ENCODE measurements around the gene PRR5. TPM values are rescaled to one million over a fixed set of nuclear protein-coding genes. Genes with fewer than 3 reads are reported as not detected.

PRR5 gene
- total RNA-seq, 2 experiments from 2014 or later: 22.1 to 22.6 TPM

DNA sequence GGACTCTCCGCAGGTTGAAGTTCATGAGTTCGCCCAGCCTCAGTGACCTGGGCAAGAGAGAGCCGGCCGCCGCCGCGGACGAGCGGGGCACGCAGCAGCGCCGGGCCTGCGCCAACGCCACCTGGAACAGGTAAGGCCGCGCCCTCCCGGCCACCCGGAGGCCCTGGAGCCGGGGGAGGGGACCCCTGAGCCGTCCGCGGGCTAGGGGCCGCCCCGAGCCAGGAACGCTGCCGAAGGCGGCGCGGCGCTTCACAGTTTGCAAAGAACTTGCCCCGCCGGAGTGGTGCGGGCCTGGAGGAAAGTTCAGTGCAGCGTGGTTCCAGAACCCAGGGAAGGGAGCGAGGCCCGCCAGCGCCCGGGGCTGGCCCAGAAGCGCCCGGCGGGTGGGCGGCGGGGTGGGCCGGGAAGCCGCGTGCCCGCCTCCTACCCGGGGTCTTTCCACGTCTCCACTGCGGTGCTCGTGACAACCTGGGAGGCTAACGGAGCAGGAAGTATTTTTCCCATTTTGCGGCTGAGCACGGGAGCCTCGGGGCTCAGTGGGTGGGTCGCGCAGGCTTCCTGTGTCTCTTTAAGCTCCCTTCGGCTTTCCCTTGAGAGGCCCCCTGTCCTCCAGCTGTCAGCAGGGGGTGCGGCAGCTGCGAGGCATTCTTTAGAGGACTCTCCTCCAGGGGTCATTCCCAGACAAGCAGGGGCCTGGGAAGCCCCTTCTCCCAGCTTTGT lies 635 bp downstream of the PRR5 start:
- Mint-ChIP-seq H3K4me1 (peaks cover 21% of the 10 kb centered on the region), H3K4me3 (peak overlapping the region; percentile 63)

DNA sequence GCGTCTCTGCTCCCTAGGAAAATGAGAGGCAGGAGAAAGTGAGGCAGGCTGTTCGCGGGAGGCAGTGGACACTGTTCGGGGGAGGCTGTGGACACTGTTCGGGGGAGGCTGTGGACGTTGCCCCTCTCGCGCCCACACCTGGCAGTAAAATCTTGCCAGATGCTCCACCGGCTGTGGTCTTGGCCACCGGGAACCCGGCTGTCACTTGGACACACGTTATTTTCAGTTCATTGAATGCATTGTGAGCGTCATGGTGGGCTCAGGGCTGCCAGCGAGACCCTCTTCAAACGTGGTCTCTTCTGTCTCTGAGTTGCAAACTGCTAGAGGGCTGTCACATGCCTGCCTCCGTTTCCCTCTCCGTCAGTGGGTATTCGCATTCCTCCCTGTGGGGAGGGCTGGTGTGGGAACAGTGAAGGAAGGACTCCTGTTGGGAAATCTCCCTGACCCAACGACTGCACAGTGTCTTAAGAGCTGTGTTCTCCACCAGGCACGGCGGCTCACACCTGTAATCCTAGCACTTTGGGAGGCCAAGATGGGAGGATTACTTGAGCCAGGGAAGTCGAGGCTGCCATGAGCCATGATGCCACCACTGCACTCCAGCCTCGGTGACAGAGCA lies 1.4 kb downstream of the PRR5 start:
- H3K9me3 Mint-ChIP-seq: no peaks in the 10 kb centered on the region
- no peak for DNase-seq
- ChIA-PET POLR2A (no interaction called here), CTCF (interaction anchor here (2.8 kb wide), 1 partner anchor 18 kb away, joined by 7 read pairs; no protein-coding TSS in a partner anchor)
- H3K27me3 Mint-ChIP-seq: peaks cover 2% of the 10 kb centered on the region
- no peak overlapping the region for H3K27ac Mint-ChIP-seq
- peak overlapping the region; percentile 57 for H3K4me3 Mint-ChIP-seq
- peaks cover 17% of the 10 kb centered on the region for H3K4me1 Mint-ChIP-seq
- H3K36me3 Mint-ChIP-seq (ENCODE audit: low read depth): no peaks in the 10 kb centered on the region

More for the DNA sequence above, 635 bp downstream of the PRR5 start:
- POLR2A ChIA-PET: no interaction called here
- DNase-seq: no peak
- Mint-ChIP-seq H3K27ac (no peak overlapping the region), H3K27me3 (peaks cover 2% of the 10 kb centered on the region), H3K9me3 (no peaks in the 10 kb centered on the region), H3K36me3 (ENCODE audit: low read depth) (no peaks in the 10 kb centered on the region)
- CTCF ChIA-PET: no interaction called here

DNA sequence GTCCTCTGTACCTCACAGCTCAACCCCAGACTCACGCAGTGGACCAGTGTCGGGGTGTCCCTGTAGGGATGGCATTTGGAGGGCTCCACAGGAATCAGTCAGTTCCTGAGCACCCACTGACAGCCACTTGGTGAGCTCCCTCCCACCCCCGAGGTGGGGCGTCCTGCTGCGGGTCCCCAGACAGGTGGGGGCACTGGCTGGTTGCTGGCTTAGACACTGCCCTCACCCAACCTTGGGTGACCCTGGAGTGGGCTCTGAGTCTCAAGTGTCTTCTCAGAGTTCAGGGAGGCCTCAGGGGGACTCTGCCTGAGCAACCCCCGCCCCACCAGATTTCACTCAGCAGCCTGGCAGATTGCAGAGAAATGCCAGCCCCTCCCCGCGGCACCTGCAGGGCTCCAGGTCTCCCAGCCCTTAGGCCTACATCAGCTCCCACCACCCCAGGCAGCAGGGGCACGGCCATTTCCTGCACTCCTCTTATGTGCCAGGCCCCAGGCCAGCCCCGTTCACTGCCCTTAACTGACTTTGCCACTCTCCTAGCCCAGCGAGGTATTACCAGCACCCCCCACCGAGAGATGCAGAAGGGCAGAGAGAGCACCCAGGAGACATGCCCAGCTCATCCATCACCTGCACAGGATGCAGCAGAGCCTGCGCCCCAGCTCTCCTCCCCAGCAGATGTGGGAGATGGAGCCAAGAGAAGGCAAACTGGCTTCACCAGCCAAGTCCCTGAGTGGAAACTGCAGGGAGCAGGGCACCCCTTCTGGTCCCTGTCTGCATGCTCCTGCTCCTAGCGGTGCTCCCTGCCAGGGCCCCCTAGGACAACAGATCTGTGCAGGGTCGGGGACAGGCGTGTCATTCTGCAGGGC lies 2.4 kb downstream of the PRR5 start:
- ChIA-PET POLR2A (no interaction called here), CTCF (interaction anchor here (2.8 kb wide), 1 partner anchor 19 kb away, joined by 7 read pairs; no protein-coding TSS in a partner anchor)
- Mint-ChIP-seq H3K27me3 (peaks cover 2% of the 10 kb centered on the region), H3K4me1 (peaks cover 20% of the 10 kb centered on the region), H3K9me3 (no peaks in the 10 kb centered on the region), H3K27ac (no peak overlapping the region), H3K36me3 (ENCODE audit: low read depth) (no peaks in the 10 kb centered on the region), H3K4me3 (no peak overlapping the region)
- DNase-seq: no peak

DNA sequence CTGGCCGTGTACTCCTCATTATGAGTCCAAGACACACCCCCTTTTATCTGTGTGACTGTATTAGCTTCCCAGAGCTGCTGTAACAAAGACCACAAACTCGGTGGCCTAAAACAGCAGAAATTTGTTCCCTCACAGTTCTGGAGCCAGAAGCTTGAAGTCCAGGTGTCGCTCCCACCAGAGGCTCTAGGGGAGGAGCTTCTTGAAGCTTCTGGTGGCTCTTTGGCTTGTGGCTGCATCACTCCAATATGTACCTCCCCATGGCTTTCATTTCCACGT lies 3.0 kb downstream of the PRR5 start:
- Mint-ChIP-seq H3K4me3 (no peak overlapping the region), H3K27ac (no peak overlapping the region), H3K36me3 (ENCODE audit: low read depth) (no peaks in the 10 kb centered on the region), H3K27me3 (peaks cover 2% of the 10 kb centered on the region), H3K9me3 (no peaks in the 10 kb centered on the region), H3K4me1 (peaks cover 24% of the 10 kb centered on the region)
- POLR2A ChIA-PET: no interaction called here
- no peak for DNase-seq
- CTCF ChIA-PET: interaction anchor here (2.8 kb wide), 1 partner anchor 20 kb away, joined by 7 read pairs; no protein-coding TSS in a partner anchor

DNA sequence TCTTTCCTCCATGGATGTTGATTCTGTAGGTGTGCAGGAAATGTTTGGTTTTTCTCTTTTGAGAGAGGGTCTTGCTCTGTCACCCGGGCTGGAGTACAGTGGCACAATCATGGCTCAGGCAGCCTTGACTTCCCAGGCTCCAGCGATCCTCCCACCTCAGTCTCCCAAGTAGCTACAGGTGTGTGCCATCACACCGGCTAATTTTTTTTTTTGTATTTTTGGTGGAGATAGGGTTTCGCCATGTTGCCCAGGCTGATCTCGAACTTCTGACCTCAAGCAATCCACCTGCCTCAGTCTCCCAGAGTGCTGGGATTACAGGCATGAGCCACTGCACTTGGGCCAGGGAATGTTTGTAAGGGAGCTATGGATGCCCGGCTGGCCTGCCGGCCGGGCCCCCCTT lies 4.5 kb downstream of the PRR5 start:
- Mint-ChIP-seq H3K27me3 (peaks cover 2% of the 10 kb centered on the region), H3K36me3 (ENCODE audit: low read depth) (no peaks in the 10 kb centered on the region), H3K27ac (no peak overlapping the region), H3K9me3 (no peaks in the 10 kb centered on the region), H3K4me1 (peaks cover 33% of the 10 kb centered on the region), H3K4me3 (no peak overlapping the region)
- POLR2A ChIA-PET: interaction anchor here (0.9 kb wide), 1 partner anchor 9 kb away, joined by 3 read pairs; no protein-coding TSS in a partner anchor
- CTCF ChIA-PET: no interaction called here
- DNase-seq: no peak

DNA sequence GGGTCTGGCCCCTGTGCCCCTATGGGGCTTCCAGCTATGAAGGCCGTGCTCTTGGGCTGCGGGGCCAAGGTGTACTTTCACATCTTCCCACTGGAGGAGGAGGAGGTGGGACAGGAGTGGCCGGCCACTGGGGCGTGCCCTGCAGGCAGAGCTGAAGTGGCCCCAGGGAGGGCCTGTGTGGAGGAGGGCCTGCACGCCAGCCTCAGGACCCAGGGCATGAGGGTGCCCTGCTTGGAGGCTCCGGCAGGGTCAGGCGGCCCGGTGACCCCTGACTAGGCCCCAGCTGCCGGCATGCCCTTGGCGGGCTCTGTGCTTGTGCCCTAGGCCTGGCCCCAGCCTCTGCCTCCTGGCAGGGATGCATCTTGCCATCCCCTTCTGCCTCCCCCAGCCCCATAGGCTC lies 5.2 kb downstream of the PRR5 start:
- ChIA-PET CTCF (no interaction called here), POLR2A (interaction anchor here (0.9 kb wide), 1 partner anchor 8 kb away, joined by 3 read pairs; no protein-coding TSS in a partner anchor)
- Mint-ChIP-seq H3K36me3 (ENCODE audit: low read depth) (no peaks in the 10 kb centered on the region), H3K9me3 (no peaks in the 10 kb centered on the region), H3K27ac (no peak overlapping the region), H3K4me3 (no peak overlapping the region), H3K4me1 (peaks cover 30% of the 10 kb centered on the region), H3K27me3 (peaks cover 2% of the 10 kb centered on the region)
- no peak for DNase-seq

DNA sequence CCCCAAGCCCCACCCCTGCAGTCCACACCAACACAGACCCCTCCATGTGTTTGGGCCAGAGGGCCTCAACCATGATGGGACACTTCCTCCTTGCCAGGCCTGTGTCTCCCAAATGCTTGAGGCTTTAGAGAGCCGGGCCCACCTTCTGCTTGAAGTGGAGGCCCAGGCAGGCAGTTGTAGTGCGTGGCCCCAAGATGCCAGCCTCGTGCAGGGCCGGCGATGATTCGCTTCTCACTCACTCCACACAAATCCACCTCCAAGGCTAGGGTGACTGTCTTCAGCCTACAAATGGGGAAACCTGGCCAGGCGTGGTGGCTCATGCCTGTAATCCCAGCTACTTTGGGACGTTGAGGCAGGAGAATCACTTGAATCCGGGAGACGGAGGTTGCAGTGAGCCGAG lies 5.7 kb downstream of the PRR5 start:
- Mint-ChIP-seq H3K27me3 (peaks cover 2% of the 10 kb centered on the region), H3K9me3 (no peaks in the 10 kb centered on the region), H3K4me3 (no peak overlapping the region), H3K4me1 (peaks cover 33% of the 10 kb centered on the region), H3K27ac (no peak overlapping the region), H3K36me3 (ENCODE audit: low read depth) (no peaks in the 10 kb centered on the region)
- CTCF ChIA-PET: interaction anchor here (1.6 to 1.8 kb wide), 2 partner anchors 22 to 28 kb away, joined by 5 to 7 read pairs; no protein-coding TSS in a partner anchor
- no peak for DNase-seq
- POLR2A ChIA-PET: no interaction called here

DNA sequence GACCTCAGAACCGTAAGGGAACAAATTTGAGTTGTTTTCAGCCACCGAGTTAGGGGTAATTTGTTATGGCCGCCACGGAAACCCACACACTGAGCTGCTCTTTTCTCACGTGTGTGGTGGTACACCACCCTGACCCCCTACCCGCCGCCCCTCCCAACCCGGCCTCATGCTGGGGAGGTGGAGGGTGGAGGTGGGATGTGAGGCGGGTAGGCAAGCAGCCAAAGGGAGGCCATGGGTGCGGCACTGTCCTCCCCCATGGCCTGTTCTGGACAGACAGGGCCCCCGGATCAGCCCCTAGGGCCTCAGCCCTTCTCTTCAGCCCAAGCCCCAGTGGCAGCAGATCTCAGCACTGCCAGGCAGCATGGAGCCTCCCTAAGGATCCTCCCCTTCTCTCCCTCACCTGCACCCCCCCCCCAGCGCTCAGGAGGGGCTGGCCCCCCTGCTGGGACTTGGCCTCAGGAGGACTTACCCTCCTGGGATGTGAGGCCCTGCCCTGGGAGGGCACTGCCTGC lies 7.9 kb downstream of the PRR5 start:
- Mint-ChIP-seq H3K27me3 (no peaks in the 10 kb centered on the region), H3K4me3 (peak overlapping the region; percentile 41), H3K36me3 (ENCODE audit: low read depth) (no peaks in the 10 kb centered on the region), H3K27ac (peak overlapping the region; percentile 75), H3K4me1 (peaks cover 25% of the 10 kb centered on the region), H3K9me3 (no peaks in the 10 kb centered on the region)
- ChIA-PET POLR2A (interaction anchor here (1.2 kb wide), 1 partner anchor 9 kb away, joined by 3 read pairs; no protein-coding TSS in a partner anchor), CTCF (no interaction called here)
- no peak for DNase-seq

DNA sequence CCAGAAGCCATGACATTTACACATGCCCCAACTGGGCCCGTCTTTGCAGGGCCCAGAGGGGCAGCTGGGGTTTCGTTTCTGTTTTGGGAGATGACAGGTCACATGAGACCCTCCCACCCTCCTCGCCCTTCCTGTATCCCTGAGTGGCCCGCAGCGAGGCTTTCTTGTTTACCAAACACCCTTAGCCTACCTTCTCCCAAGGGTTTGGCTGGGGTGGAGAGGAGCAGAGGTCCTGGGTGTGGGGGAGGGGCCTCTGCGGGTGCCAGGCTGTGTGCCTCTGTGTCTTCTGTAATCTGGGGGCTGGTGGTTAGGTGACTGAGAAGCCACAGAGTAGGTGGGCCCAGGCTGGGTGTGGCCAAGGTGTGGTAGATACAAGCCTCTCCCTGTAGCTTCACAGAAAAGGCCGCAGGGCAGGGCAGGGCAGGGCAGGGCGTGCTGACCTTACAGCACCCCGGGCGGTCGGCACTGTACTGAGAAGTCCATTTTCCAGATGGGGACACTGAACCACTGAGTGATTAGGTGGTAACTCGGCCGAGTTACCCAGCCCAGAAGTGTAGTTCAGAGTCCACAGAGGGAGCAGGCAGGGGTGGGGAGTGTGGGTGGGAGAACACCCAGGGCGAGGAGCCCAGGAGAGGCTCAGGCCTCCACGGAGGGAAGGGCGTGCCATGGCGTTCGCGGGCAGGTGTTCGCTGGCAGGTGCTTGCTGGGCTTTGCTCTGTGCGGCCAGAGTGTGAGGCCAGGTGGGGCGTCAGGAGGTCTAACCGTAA lies 8.7 kb downstream of the PRR5 start:
- H3K4me1 Mint-ChIP-seq: peaks cover 25% of the 10 kb centered on the region
- H3K9me3 Mint-ChIP-seq: no peaks in the 10 kb centered on the region
- peak; percentile 41 for DNase-seq
- no peaks in the 10 kb centered on the region for H3K27me3 Mint-ChIP-seq
- H3K4me3 Mint-ChIP-seq: peak overlapping the region; percentile 41
- H3K27ac Mint-ChIP-seq: peak overlapping the region; percentile 75
- ChIA-PET CTCF (interaction anchor here (1.0 kb wide), 1 partner anchor 10 kb away, joined by 3 read pairs; no protein-coding TSS in a partner anchor), POLR2A (no interaction called here)
- H3K36me3 Mint-ChIP-seq (ENCODE audit: low read depth): no peaks in the 10 kb centered on the region

DNA sequence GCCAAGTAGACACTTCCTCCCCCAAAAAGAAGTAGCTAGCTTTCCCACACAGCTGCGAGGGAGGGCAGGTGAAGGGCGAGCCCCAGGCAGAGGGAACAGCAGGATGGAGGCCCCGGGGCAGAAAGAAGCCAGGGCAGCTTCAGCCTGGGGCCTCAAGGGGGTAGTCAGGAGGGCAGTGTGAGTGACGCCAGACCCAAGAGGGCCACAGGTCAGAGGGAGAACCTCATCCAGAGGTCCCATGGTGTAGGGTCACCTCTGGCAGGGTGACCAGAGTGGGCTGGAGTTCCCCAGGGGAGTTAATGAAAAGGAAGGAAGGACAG lies 9.2 kb downstream of the PRR5 start:
- POLR2A ChIA-PET: no interaction called here
- Mint-ChIP-seq H3K9me3 (no peaks in the 10 kb centered on the region), H3K27me3 (no peaks in the 10 kb centered on the region), H3K4me1 (peaks cover 25% of the 10 kb centered on the region), H3K4me3 (no peak overlapping the region), H3K36me3 (ENCODE audit: low read depth) (no peaks in the 10 kb centered on the region), H3K27ac (no peak overlapping the region)
- DNase-seq: no peak
- CTCF ChIA-PET: interaction anchor here (1.0 kb wide), 1 partner anchor 11 kb away, joined by 3 read pairs; no protein-coding TSS in a partner anchor

DNA sequence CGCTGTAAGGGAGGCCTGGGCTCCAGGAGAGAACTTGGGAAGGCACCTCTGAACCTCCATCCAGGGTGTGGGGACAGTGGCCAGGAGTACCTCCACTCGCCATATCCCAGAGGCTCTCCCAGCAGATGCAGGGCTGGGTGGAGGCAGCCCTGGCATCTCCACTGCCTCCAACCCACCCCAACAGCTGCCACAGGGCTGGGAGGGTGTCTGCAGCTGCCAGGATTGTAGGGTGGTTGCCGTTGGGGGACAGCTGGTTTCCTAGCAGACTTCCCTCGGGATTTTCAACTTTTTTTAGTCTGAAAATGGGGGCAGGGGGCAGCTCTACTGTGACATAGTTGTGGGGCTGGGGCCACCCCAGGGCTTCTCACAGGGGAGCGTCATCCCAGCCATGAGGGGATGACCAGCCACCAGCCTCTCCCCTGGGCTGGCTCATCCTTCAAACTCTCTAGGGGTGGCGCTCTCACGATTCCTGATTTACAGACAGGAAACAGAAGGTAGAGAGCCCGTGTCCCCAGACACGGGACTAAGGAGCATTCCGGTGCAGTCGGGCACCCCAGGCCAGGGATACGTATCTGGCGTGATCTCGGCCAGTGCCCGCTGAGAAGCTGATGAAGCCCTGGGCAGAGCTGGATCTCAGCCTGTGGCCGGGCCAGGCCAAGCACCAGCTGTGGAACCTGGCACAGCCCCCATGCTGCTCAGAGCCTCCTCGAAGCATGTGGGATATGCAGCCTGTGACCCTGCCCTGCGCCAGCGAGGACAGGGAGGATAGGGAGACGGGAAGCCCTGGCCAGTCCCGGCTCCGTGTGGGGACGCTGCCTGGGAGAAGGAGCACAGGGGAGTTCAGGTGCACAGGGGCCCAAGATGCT lies 9.9 kb downstream of the PRR5 start:
- no peak for DNase-seq
- Mint-ChIP-seq H3K36me3 (ENCODE audit: low read depth) (no peaks in the 10 kb centered on the region), H3K27ac (no peak overlapping the region), H3K27me3 (no peaks in the 10 kb centered on the region), H3K4me3 (no peak overlapping the region), H3K4me1 (peaks cover 25% of the 10 kb centered on the region), H3K9me3 (no peaks in the 10 kb centered on the region)
- POLR2A ChIA-PET: interaction anchor here (0.7 kb wide), 1 partner anchor 11 kb away, joined by 3 read pairs; no protein-coding TSS in a partner anchor
- CTCF ChIA-PET: interaction anchor here (1.0 kb wide), 1 partner anchor 11 kb away, joined by 3 read pairs; no protein-coding TSS in a partner anchor

DNA sequence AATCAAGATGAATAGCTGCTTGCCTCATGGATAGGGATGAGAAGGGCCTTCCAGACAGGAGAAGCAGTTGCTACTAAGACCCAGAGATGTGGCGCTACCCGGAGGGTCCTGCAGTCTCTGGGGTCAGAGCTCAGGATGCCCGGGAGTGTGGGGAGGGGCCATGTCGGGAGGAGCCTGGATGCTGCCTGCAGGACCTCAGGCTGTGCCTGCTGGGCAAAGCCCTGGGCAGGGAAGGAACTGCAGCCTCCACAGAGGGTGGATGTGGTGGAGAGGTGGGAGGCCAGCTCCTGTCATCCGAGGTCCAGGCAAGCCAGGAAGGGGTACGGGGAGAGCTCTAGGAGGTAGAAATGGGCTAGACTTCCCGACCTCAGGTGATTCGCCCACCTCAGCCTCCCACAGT lies 11.0 kb downstream of the PRR5 start:
- peaks cover 27% of the 10 kb centered on the region for H3K4me1 Mint-ChIP-seq
- no peak for DNase-seq
- H3K36me3 Mint-ChIP-seq (ENCODE audit: low read depth): no peaks in the 10 kb centered on the region
- H3K4me3 Mint-ChIP-seq: no peak overlapping the region
- H3K27ac Mint-ChIP-seq: no peak overlapping the region
- H3K9me3 Mint-ChIP-seq: no peaks in the 10 kb centered on the region
- no peaks in the 10 kb centered on the region for H3K27me3 Mint-ChIP-seq
- ChIA-PET CTCF (interaction anchor here (1.0 kb wide), 1 partner anchor 29 kb away, joined by 4 read pairs; no protein-coding TSS in a partner anchor), POLR2A (no interaction called here)
